IMR-90 (cell line): Measurements from ENCODE around the gene TXK. TPM values are rescaled to one million over a fixed set of nuclear protein-coding genes. Genes with fewer than 3 reads are reported as not detected.

ENCODE experiments used
- ATAC-seq: fragments of 200-7000 bp; cut with Tn5 transposase; 2 replicates; pipeline ENCODE4 v1.9.1; 2020; ENCODE audit warnings: low read depth, mild to moderate bottlenecking, moderate library complexity
- BruUV-seq: library from RNA; stranded (reverse); fragments of 400-500 nt; replicated peaks from 2 replicates; lab custom pipeline; 2021; lab: Mats Ljungman, UMichigan
- CTCF ChIA-PET: fragments of 300-600 bp; formaldehyde crosslinking; extraction: SDS; loops from one replicate; lab custom pipeline; 2021; ENCODE audit warnings: antibody characterized with exemption; lab: Yijun Ruan, JAX
- POLR2A ChIA-PET: fragments of 300-600 bp; sonication (Branson Sonifier 250); formaldehyde crosslinking; loops from one replicate; lab custom pipeline; 2022; ENCODE audit warnings: antibody characterized with exemption; ENCODE audit not compliant: unreplicated experiment; lab: Charles Lee
- DNase-seq: peaks from one replicate; pipeline ENCODE4 v3.0.0; 2013
- H2AFZ ChIP-seq: replicated peaks from 2 replicates; pipeline ENCODE3; 2013; ENCODE audit warnings: low read length, mild to moderate bottlenecking; ENCODE audit not compliant: poor library complexity
- H2AK5ac ChIP-seq: 2 replicates; pipeline ENCODE4 v1.6.1; 2013; ENCODE audit warnings: low read depth, low read length, inconsistent platforms
- H2AK9ac ChIP-seq: replicated peaks from 2 replicates; pipeline ENCODE3; 2013; ENCODE audit warnings: mild to moderate bottlenecking, low read depth, low read length, moderate library complexity; ENCODE audit not compliant: poor library complexity
- H2BK120ac ChIP-seq: 2 replicates; pipeline ENCODE4 v1.6.1; 2013; ENCODE audit warnings: low read depth, low read length, inconsistent platforms
- H2BK15ac ChIP-seq: 3 replicates; pipeline ENCODE4 v1.6.1; 2013; ENCODE audit warnings: low read depth, low read length, inconsistent platforms
- H2BK20ac ChIP-seq: 2 replicates; pipeline ENCODE4 v1.6.1; 2013; ENCODE audit warnings: low read depth, mild to moderate bottlenecking, inconsistent platforms, low read length, moderate library complexity
- H2BK5ac ChIP-seq: 2 replicates; pipeline ENCODE4 v1.6.1; 2013; ENCODE audit warnings: mild to moderate bottlenecking, low read depth, low read length, inconsistent platforms; ENCODE audit not compliant: poor library complexity, severe bottlenecking
- H3K14ac ChIP-seq: replicated peaks from 2 replicates; pipeline ENCODE4 v1.6.1; 2013; ENCODE audit warnings: low read depth, low read length, inconsistent platforms
- H3K18ac ChIP-seq: 2 replicates; pipeline ENCODE4 v1.6.1; 2013; ENCODE audit warnings: low read depth, low read length, control low read depth
- H3K23ac ChIP-seq: 2 replicates; pipeline ENCODE4 v1.6.1; 2013; ENCODE audit warnings: low read depth, low read length, inconsistent platforms
- H3K27ac ChIP-seq: 2 replicates; pipeline ENCODE4 v1.5.1; 2013; ENCODE audit warnings: mild to moderate bottlenecking, control low read depth, low read length; ENCODE audit not compliant: insufficient read depth
- H3K27me3 ChIP-seq: 2 replicates; pipeline ENCODE4 v1.6.1; 2013; ENCODE audit warnings: low read length; ENCODE audit not compliant: control insufficient read depth, insufficient read depth
- H3K36me3 ChIP-seq: 2 replicates; pipeline ENCODE4 v1.6.1; 2013; ENCODE audit warnings: low read length, mixed read lengths; ENCODE audit not compliant: control insufficient read depth, insufficient read depth
- H3K4ac ChIP-seq: 2 replicates; pipeline ENCODE4 v1.6.1; 2013; ENCODE audit warnings: low read depth, low read length, inconsistent platforms
- H3K4me1 ChIP-seq: 2 replicates; pipeline ENCODE4 v1.6.1; 2013; ENCODE audit warnings: low read length, mixed read lengths; ENCODE audit not compliant: control insufficient read depth, insufficient read depth
- H3K4me2 ChIP-seq: 2 replicates; pipeline ENCODE4 v1.6.1; 2013; ENCODE audit warnings: low read depth, mild to moderate bottlenecking, control low read depth, low read length, moderate library complexity
- H3K4me3 ChIP-seq: 2 replicates; pipeline ENCODE4 v1.5.1; 2013; ENCODE audit warnings: low read depth, mild to moderate bottlenecking, control low read depth, low read length, moderate library complexity; ENCODE audit not compliant: insufficient read depth
- H3K56ac ChIP-seq: 2 replicates; pipeline ENCODE4 v1.6.1; 2013; ENCODE audit warnings: low read length, inconsistent platforms; ENCODE audit not compliant: insufficient read depth; ENCODE audit errors: extremely low read depth
- H3K79me1 ChIP-seq, 2 experiments: 2 replicates each; pipeline ENCODE4 v1.6.1; 2013; ENCODE audit warnings: low read length in 2 of 2, inconsistent platforms in 1 of 2, low read depth in 1 of 2
- H3K9ac ChIP-seq: 2 replicates; pipeline ENCODE4 v1.6.1; 2013; ENCODE audit warnings: low read depth, low read length, control low read depth
- H3K9me1 ChIP-seq: 2 replicates; pipeline ENCODE4 v1.6.1; 2013; ENCODE audit warnings: low read length, inconsistent platforms; ENCODE audit not compliant: insufficient read depth
- H3K9me3 ChIP-seq: 2 replicates; pipeline ENCODE4 v1.6.1; 2013; ENCODE audit warnings: low read length; ENCODE audit not compliant: control insufficient read depth, insufficient read depth
- H4K20me1 ChIP-seq: 2 replicates; pipeline ENCODE4 v1.6.1; 2013; ENCODE audit warnings: low read length, inconsistent platforms; ENCODE audit not compliant: insufficient read depth
- H4K5ac ChIP-seq: 2 replicates; pipeline ENCODE4 v1.6.1; 2013; ENCODE audit warnings: mild to moderate bottlenecking, low read depth, low read length, control low read depth
- H4K8ac ChIP-seq, 2 experiments: 2 replicates each; pipeline ENCODE4 v1.6.1; 2013; ENCODE audit warnings: low read depth in 2 of 2, low read length in 2 of 2, control low read depth in 1 of 2, inconsistent platforms in 1 of 2
- H4K91ac ChIP-seq: 2 replicates; pipeline ENCODE4 v1.6.1; 2013; ENCODE audit warnings: low read depth, low read length, inconsistent platforms; ENCODE audit not compliant: insufficient read depth
- BHLHE40 ChIP-seq: fragments of 150-350 bp; IDR thresholded peaks from 2 replicates; pipeline ENCODE4 v1.6.1; 2016; ENCODE audit warnings: mild to moderate bottlenecking, low read depth, low read length
- CEBPB ChIP-seq: IDR thresholded peaks from 2 replicates; pipeline ENCODE4 v1.6.1; 2012; ENCODE audit warnings: low read depth, low read length, improper control_type of control experiment
- CHD1 ChIP-seq: IDR thresholded peaks from 2 replicates; pipeline ENCODE4 v1.6.1; 2012; ENCODE audit warnings: low read depth, low read length, improper control_type of control experiment
- CTCF ChIP-seq: conservative IDR thresholded peaks from 2 replicates; pipeline ENCODE4 v1.5.1; 2012; ENCODE audit warnings: mild to moderate bottlenecking, low read depth, low read length, improper control_type of control experiment
- ELK1 ChIP-seq: fragments of 150-350 bp; IDR thresholded peaks from 2 replicates; pipeline ENCODE4 v1.6.1; 2016; ENCODE audit warnings: low read depth, mild to moderate bottlenecking, low read length, moderate library complexity, borderline replicate concordance
- FOS ChIP-seq: fragments of 150-350 bp; IDR thresholded peaks from 2 replicates; pipeline ENCODE4 v1.6.1; 2016; ENCODE audit warnings: low read depth, low read length
- MAFK ChIP-seq: IDR thresholded peaks from 2 replicates; pipeline ENCODE4 v1.6.1; 2012; ENCODE audit warnings: low read depth, low read length, improper control_type of control experiment
- MAZ ChIP-seq: IDR thresholded peaks from 2 replicates; pipeline ENCODE4 v1.6.1; 2012; ENCODE audit warnings: low read depth, mild to moderate bottlenecking, low read length, improper control_type of control experiment, moderate library complexity, borderline replicate concordance
- MXI1 ChIP-seq: IDR thresholded peaks from 2 replicates; pipeline ENCODE4 v1.6.1; 2012; ENCODE audit warnings: low read depth, mild to moderate bottlenecking, low read length, moderate library complexity, borderline replicate concordance
- NFE2L2 ChIP-seq: fragments of 150-350 bp; IDR thresholded peaks from 2 replicates; pipeline ENCODE4 v1.6.1; 2016; ENCODE audit warnings: low read depth, mild to moderate bottlenecking, low read length
- POLR2A ChIP-seq: IDR thresholded peaks from 2 replicates; pipeline ENCODE4 v1.6.1; 2012; ENCODE audit warnings: mild to moderate bottlenecking, low read depth, low read length
- RAD21 ChIP-seq: IDR thresholded peaks from 2 replicates; pipeline ENCODE4 v1.6.1; 2012; ENCODE audit warnings: low read length, improper control_type of control experiment
- RCOR1 ChIP-seq: IDR thresholded peaks from 2 replicates; pipeline ENCODE4 v1.6.1; 2012; ENCODE audit warnings: mild to moderate bottlenecking, low read length, improper control_type of control experiment; ENCODE audit not compliant: insufficient replicate concordance
- RFX5 ChIP-seq: IDR thresholded peaks from 2 replicates; pipeline ENCODE4 v1.8.0; 2012; ENCODE audit warnings: low read depth, mild to moderate bottlenecking, low read length, moderate library complexity
- SMC3 ChIP-seq: fragments of 150-350 bp; IDR thresholded peaks from 2 replicates; pipeline ENCODE4 v1.6.1; 2016; ENCODE audit warnings: low read depth, mild to moderate bottlenecking, antibody characterized with exemption, low read length, moderate library complexity
- USF2 ChIP-seq: fragments of 150-350 bp; IDR thresholded peaks from 2 replicates; pipeline ENCODE4 v1.6.1; 2017; ENCODE audit warnings: mild to moderate bottlenecking, antibody characterized with exemption, low read length, low read depth
- WGBS, 2 experiments: methylation state at CpG; one replicate each; pipeline versions ENCODE4 v1.1.5 to v1.1.7; 2013; ENCODE audit warnings: missing lambda C conversion rate in 2 of 2; ENCODE audit not compliant: insufficient read length in 1 of 2; ENCODE audit errors: extremely low coverage in 2 of 2; 5-methylcytosine and 5-hydroxymethylcytosine counted together
- dilution Hi-C: fragments of 300-500 bp; cut with HindIII; formaldehyde crosslinking; loops from one replicate; pipeline ENCODE4 v1.14.3; 2018; ENCODE audit warnings: low sequenced_read_pairs; ENCODE audit not compliant: unreplicated experiment
- in situ Hi-C: fragments of 300-500 bp; cut with MboI; formaldehyde crosslinking; loops from 3 replicates; pipeline ENCODE4 v1.14.3; 2019; ENCODE audit warnings: low sequenced_read_pairs, inconsistent platforms, mixed read lengths
- intact Hi-C: fragments of 100-400 bp; cut with micrococcal nuclease; formaldehyde crosslinking; loops from 2 replicates; pipeline ENCODE4 v1.10.0; 2022
- polyA plus RNA-seq, 3 experiments: library from polyadenylated mRNA; depleted of rRNA; stranded (reverse); fragments of >200 nt; gene quantifications; 2 replicates each; pipeline ENCODE4 v1.2.3, GENCODE V29; 2012; ENCODE audit warnings: low replicate concordance in 1 of 3
- total RNA-seq: library from RNA; depleted of rRNA; stranded (reverse); fragments of >200 nt; gene quantifications from 2 replicates; pipeline ENCODE4 v1.2.3, GENCODE V29; 2012

Gene TXK
- total and polyA plus RNA-seq, 2 of the 4 experiments (the other 2 are of a cell fraction) = not detected

GRCh38 chr4:48030470-48030869 is 103.6 kb downstream of the TXK start:
- Histone ChIP-seq H2AK9ac (no peak overlapping the region), H3K36me3 (no peaks in the 10 kb centered on the region), H3K4me3 (no peak overlapping the region), H3K79me1 (no peaks in the 10 kb centered on the region), H2AFZ (no peak overlapping the region), H4K20me1 (no peaks in the 10 kb centered on the region), H4K8ac (no peak overlapping the region), H3K4ac (no peak overlapping the region), H4K91ac (no peak overlapping the region), H4K5ac (no peak overlapping the region), H2BK120ac (no peak overlapping the region), H3K27me3 (no peaks in the 10 kb centered on the region), H3K56ac (no peak overlapping the region), H2AK5ac (no peak overlapping the region), H3K14ac (no peak overlapping the region), H2BK5ac (no peak overlapping the region), H2BK20ac (no peak overlapping the region), H2BK15ac (no peak overlapping the region), H3K23ac (no peak overlapping the region), H3K4me2 (no peak overlapping the region), H3K9me3 (no peaks in the 10 kb centered on the region), H3K27ac (no peak overlapping the region), H3K9me1 (no peaks in the 10 kb centered on the region), H3K4me1 (no peaks in the 10 kb centered on the region), H3K18ac (no peak overlapping the region), H3K9ac (no peak overlapping the region)
- intact Hi-C loops (no loop called here), dilution Hi-C loops (no loop called here), in situ Hi-C loops (no loop called here)
- BruUV-seq = no TSS peak
- TF ChIP-seq CTCF (no peak), ELK1 (no peak), CEBPB (no peak), BHLHE40 (no peak), RAD21 (no peak), MXI1 (no peak), SMC3 (no peak), NFE2L2 (no peak), CHD1 (no peak), RFX5 (no peak), RCOR1 (no peak), MAFK (no peak), USF2 (no peak), MAZ (no peak), POLR2A (no peak), FOS (no peak)
- ATAC-seq (no peak), DNase-seq (no peak)
- ChIA-PET POLR2A (no interaction called here), CTCF (interaction anchor here (1.6 kb wide), 1 partner anchor 56 kb away, joined by 6 read pairs; no protein-coding TSS in a partner anchor)
- WGBS, 2 experiments = no CpG with 5 or more reads among the region's 3 CpGs
